GM21723 (cell line): ENCODE data around the gene KBTBD4.
A peak's percentile ranks its signal among the peaks of the same experiment; 100 is the strongest.
"Not testable (repeated sequence)": the region's sequence is repeated elsewhere in the genome, so short reads cannot be mapped to it uniquely, and the experiment has no call there.

ENCODE experiments used
- ATAC-seq: cut with Tn5 transposase; IDR thresholded peaks from one replicate; pipeline ENCODE4 v1.9.1; 2021; ENCODE audit warnings: mild to moderate bottlenecking, moderate library complexity; ENCODE audit not compliant: unreplicated experiment

KBTBD4 gene

DNA sequence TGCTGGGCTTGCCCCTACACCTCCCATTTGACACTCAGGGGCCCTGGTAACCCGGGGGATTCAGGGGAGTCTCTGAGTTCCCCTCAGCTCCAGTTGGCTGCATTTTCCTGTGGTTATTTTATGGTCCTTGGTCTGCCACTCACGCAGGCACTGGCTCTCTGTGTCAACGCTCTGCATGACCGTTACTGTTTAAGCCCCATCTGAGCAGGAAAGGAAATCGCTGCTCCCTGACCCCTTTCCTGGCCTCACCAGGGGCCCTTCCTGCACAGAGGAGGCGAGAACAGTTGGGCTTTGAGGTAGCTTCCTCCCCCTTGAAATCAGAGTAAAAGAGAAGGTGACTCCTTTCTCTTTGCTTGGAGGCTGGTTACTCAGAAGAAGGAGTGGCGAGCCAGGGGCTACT lies 13.0 kb upstream of the KBTBD4 start:
- no peak for ATAC-seq

DNA sequence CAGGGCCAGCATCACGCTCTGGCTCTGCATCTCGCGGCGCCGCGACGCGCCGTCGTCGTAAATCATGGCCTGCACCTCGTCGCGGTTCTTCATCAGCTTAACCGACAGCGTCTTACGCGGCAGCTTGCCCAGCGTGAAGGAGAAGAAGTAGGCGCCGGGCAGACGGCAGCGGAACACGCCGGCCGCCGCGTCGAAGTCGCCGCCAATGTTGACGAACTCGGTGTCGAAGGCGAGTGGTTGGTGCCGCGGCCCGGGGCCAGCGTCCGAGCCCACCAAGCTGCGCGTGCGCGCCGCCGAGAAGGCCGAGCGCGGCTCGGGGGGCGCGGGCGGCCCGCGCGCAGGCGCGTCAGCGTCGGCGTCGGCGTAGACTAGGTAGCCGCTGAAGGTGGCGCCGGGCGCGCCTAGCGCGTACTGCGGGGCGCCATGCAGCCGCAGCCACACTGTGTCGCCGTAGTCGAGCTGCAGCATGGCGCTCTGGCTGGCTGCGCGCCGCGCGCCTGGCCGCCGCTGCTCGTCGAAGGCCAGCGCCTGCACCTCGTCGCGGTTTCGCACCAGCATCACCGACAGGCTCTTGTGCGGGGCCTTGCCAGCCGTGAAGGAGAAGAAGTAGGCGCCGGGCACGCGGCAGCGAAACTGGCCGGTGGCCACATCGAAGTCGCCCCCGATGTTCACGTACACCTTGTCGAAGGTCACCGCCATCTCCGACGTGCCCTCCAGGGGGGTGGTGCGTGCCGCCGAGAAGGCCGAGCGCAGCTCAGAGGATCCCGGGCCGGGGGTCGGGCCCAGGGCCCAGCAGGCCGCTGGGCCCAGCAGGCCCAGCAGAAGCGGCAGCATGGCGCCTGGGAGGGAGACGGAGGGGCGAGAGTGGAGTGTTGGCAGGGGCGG lies 11.4 kb upstream of the KBTBD4 start:
- no peak for ATAC-seq

DNA sequence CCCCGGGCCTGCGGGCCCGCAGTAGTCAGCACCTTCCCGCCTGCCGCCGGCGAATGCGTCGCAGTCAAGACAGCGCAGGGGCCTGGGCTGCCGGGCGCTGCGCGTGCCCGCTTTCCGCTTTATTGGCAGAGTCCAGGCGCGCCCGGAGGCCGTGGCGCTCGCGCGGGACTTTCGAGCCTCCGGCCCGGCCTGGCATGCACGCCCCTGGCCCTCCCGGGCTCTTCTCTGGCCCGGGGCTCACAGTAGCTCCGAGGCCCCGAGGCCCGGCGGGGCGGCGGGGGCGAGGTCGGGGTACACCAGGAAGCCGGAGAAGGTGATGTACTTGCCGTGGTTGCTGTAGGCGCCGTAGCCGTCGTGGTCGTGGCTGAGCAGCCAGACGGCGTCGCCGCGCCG lies 10.8 kb upstream of the KBTBD4 start:
- no peak for ATAC-seq

DNA sequence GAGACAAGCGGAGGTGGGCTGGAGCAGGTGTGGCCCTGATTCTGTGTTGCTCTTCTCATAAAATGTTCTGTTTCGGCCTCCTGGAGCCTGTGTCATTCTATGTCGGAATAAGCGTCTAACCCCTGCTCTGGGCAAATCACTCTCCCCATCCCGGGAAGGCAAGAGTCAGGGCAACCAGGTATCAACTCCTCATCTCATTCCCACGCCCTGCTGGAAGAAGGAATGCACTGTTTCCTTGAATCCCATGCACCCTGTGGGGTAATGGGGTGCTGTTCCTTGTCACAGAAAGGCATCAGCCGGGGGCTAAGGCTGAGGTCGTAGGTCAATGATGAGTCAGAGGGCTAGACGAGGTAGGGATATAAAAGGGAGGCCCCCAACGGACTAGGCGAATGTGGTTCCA lies 10.3 kb upstream of the KBTBD4 start:
- no peak for ATAC-seq

DNA sequence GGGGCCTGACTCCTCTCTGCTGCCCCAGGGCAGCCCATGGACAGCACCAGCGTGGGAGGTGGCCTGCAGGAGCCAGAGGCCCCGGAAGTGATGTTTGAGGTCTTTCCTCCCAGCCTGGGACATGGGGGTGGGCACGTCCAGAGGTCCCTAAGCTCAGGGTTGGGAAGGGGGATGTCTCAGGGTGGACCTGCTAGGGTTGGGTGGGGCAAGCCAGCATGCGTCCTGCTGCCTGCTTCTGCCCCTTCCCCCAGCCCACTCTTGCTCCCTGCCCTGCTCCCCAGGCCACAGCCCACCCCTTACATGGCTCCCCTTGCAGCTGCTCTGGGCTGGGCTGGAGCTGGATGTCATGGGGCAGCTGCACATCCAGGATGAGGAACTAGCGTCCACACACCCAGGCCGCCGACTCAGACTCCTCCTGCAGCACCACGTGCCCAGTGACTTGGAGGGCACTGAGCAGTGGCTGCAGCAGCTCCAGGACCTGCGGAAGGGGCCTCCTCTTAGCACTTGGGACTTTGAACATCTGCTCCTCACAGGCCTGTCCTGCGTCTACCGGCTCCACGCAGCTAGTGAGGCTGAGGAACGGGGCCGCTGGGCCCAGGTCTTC lies 9.1 kb upstream of the KBTBD4 start:
- no peak for ATAC-seq

DNA sequence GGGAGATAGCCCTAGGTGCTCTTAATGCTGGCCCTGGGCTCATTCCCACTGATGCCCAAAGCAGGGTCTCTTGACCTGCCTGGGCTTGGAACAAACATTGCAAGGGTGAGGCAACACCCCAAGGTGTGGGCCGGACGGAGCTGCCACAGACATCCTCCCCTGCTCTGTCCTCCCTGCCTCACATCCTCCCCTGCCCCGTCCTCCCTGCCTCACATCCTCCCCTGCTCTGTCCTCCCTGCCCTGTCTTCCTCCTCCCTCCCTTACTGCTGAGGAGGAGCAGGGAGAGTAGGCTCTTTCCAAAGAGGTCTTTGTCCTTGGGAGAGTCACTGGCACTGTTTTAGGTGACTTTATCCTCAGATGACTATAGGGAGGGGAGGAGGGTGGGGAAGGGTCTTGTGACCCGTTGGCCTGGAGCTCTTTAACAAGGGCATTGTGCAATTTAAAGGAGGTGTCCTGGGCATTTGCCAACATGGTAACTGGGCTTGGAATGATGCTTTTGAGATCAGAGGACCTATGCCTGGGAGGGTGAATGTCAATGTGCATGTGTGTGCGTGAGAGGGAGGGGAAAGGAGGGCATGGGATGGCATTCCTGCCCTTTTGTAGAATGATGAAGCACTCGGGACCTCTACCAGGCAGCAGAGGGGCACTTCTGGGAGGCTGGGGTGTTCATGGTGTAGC lies 8.4 kb upstream of the KBTBD4 start:
- ATAC-seq = no peak

DNA sequence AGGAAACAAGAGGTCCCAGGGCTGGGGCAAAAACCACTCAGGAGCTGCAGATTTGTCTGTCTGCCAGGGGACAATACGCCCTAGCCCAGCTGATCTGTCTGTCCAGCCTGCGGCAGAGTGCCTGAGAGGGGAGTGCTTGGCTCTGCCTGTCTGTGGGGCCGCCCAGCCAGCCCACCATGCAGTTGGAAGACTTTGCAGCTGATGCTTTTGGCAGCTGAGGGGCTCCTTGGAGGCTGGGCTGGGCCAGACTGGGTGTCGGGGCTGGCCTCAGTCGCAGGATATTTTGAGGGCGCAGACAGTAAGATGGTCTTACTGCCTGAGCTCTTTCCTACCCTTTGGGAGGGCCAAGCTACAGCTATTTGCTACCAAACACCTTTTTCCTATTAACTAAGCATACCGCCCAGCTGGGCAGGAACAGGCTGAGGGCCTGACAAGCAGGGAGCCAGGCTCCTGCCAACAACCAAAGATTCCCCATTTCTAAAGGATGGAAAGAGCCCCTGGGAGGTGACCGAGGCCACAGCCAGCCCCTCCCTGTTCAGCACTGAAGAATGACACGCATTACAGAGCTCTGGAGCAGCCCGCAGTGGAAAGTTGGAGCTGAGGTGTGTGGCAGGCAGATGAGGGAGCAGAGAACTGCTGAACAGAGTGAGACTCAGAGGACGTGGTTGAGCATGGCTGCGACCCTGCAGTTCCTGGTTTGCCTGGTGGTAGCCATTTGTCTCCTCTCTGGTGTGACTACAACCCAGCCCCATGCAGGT lies 7.5 kb upstream of the KBTBD4 start, which contains the start of gene FAM180B:
FAM180B (plus strand) TSS at position 581 of the 758 bp plus-strand sequence; CDS start at position 672, 91 bp downstream.
- no peak for ATAC-seq

DNA sequence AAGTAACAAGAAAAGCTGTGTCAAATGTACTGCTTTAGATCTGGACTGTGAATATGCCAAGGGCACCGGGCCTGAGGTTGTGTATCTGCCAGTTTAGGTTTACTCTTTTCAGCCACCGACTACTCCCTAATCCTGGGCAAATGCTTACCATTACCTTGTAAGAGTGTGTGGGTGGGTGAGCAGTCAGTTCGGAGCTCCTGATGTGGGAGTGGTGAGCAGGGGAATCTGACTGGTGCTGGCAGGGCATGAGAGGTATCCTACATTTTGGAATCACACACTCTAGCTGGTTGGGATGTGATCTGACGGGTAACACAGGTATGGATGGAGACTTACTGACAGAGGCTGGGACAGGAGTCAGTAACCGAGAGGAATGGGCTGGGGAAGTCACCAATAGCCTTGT lies 5.1 kb upstream of the KBTBD4 start:
- no peak for ATAC-seq

DNA sequence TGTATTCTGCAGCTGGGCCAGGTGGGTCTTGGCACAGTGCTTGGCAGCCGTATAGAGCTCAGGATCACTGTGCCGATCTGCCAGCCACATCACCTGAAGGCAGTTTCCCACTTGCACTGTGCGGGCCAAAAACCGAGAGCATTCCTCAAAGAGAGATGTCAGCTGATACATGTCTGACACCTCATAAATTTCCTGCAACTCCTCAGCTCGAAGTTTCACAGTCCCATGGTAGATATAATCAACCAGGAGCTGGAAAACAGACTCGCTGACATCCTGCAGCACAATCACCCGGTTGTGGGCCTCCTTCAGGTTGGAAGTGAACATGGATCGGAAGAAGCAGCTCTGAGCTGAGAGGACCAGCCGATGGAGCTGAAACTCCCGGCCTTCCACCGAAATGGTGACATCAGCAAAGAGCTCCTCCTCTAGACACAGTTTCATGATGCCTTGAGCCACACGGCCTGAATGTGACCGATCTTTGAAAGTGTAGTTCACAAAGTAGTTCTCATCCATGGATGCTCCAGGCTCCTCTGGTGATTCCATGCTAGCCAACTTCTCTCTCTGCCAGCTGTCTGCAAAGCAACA lies 1.2 kb downstream of the KBTBD4 start:
- ATAC-seq = no peak

DNA sequence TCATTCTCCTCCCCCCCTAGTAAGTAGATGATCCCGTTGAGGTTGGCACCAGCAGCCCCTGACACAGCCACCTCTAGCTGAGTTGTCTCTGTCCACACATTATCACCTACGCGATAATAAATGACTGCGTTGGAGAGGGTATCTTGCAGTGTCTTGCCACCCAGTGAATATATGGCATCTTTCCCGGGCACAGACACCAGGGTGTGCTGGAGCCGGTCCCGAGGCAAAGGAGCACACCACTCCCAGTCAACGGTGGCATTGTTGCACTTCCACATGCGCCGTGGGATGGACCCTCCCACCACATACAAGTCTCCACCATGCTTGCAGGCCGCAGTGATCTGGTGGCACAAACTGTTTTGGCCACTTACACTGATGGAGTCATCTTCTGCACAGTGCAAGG lies 5.4 kb downstream of the KBTBD4 start:
- no peak for ATAC-seq

DNA sequence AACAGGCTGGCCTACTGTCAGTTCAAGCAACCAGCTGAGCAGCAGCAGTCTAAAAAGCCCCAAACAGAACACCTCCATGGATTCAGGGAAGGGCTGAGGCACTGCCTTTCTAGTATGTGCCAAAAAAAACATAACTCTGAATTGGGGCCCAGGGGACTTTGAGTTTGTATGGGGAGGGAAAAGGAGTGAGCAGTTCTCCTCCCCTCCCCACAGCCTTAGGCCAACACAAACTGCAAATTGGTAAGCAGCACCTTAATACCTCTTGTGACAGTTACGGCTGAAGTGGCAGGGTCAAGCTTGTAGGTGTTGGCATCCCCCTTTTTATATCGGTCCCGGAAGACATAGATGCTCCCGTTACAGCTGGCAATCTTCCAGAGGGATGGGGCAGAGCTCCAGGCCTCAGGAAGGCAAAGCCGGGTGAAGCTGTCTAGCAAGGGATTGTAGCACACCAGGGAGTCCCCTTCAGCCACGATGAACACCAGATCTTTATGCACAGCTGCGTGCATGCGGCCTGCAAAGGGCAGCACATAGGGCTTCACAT lies 6.0 kb downstream of the KBTBD4 start:
- no peak for ATAC-seq

DNA sequence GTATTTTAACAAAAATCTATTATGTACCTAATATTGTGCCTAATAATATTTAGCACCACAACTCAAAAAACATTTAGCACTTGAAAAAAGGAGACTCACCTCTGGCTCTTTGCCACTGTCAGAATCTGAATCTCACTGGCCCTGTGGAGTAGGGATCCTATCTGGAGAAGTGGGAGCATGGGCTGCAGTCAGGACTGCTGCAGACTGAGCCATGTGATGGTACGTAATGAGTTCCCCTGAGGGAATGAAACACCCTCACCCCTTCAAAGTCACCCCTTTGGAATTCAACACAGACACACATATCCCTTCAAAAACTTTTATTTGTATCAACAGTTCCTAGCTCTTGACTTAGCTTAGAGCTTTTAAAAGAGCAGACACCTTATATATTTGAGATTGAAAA lies 6.9 kb downstream of the KBTBD4 start:
- ATAC-seq = no peak

DNA sequence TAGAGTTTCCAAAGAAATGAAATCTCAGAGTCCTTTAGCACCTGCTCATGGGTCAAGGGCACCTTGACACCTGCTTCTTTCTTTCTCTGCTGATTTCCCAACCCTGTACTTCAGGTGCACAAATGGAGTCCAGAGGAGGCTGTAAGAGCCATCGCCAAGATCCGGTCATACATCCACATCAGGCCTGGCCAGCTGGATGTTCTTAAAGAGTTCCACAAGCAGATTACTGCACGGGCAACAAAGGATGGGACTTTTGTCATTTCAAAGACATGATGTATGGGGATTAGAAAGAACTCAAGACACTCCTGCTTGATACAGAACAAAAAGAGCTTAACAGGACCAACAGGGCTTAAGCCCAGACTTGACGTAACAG lies 7.4 kb downstream of the KBTBD4 start:
- ATAC-seq = no peak

DNA sequence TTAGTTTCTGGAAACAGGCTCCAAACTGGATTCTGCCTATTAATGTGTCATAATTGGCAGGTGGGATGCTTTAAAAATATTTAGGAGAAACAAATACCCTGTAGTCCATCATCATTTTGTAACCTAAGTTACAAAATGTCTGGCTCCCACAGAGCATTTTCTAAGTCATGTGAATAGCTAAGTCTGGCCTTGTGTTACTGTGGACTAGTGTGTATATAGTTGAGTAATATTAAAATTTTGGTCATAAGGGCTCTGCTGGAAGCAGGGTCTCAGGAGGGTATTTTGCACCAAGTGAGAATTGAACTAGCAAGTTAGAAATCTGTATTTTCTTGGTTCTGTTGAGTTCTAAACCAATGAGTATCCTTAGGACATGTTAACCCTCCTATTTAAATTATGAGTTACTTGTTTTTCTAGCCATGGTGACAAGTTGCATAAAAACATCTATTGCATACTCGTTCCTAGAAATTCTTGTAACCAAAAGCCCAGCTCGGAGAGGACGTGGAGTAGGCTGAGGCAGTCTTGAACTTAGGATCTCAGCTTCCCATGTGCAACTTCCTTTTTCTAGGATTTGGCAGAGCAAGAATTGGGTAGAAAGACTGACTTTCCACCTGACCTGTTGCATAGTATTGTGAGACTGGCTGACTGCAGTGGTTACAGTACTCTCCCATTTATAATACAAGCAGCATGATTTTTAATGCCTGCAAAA lies 8.0 kb downstream of the KBTBD4 start:
- ATAC-seq = no peak

DNA sequence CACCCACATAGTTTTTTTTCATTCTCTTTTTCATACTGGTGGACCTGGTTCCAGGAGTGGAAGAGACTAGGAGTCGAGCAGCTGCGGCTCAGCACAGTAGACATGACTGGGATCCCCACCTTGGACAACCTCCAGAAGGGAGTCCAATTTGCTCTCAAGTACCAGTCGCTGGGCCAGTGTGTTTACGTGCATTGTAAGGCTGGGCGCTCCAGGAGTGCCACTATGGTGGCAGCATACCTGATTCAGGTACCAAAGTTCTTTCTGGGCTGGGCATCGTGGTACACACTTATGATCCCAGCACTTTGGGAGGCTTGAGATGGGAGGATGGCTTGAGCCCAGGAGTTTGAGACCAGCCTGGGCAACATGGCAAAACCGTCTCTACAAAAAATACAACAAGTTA lies 9.1 kb downstream of the KBTBD4 start:
- no peak for ATAC-seq

DNA sequence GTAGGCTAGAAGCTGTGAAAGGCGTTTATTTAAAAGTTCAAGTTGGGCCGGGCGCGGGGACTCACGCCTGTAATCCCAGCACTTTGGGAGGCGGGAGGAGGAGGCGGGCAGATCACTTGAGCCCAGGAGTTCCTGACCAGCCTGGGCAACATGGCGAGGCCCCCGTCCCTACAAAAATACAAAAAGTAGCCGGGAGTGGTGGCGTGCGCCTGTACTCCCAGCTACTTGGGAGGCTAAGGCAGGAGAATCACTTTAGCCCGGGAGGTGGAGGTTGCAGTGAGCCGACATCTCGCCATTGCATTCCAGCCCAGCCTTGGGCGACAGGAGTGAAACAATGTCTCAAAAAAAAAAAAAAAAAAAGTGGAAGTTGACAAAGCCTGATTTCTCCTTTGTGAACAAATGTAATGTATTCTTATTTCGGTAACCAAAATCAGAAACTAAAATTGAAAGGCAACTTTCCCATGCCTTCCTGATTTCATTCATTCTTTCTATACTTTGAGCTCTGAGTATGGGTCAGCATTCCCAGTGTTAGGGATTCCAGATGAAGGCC lies 12.5 kb downstream of the KBTBD4 start:
- ATAC-seq = peak; percentile 17

DNA sequence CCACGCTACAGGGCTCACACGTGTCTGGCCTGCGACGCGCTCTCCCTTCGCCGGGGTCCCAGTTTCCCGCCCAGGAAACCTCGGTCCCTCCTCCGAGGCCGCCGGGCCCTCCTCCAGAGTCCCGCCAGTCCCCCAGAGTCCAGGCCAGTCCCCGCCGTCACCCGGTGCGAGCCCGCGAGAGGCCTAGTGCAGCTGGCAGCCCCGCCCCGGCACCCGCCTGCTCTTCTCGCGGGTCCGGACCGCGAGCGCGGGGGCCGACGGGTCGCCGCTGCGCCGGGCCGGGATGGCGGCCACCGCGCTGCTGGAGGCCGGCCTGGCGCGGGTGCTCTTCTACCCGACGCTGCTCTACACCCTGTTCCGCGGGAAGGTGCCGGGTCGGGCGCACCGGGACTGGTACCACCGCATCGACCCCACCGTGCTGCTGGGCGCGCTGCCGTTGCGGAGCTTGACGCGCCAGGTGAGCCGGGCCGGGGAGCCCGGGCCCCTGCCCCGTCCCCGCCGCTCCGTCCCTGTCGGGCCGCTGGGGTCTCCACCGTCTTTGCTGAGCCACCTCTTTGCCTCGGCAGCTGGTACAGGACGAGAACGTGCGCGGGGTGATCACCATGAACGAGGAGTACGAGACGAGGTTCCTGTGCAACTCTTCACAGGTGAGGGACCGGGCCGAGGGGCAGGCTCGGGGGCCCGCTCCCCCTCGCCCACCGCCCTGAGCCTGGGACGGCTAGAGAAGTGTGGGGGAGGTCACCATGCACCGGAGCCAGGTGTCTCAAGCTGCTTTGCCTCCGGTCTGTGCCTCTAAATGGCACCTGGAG lies 13.2 kb downstream of the KBTBD4 start, which contains the start of gene PTPMT1:
PTPMT1 (plus strand) TSS at position 260 of the 809 bp plus-strand sequence; CDS start at position 284, 24 bp downstream.
- ATAC-seq = peak; percentile 82

DNA sequence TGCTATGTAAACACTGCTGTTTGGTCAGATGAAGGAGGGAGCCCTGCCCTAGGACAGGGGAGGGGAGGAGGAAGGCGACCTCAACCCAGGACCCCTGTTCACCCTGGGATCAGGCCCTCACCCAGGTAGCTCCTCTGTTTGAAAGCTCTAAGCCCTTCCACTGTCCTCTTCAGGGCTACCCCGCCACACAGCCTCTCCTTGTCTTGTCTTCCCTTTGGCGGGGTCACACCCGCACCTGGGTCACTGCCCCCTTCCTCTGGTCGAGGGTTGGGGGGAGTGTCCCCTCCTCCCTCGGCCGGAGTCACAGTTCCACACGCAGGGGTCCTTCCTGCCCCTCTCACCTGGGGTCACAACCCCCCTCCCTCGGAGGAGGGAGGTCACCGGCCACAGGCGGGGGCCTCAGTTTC lies 13.8 kb downstream of the KBTBD4 start:
- no peak for ATAC-seq

DNA sequence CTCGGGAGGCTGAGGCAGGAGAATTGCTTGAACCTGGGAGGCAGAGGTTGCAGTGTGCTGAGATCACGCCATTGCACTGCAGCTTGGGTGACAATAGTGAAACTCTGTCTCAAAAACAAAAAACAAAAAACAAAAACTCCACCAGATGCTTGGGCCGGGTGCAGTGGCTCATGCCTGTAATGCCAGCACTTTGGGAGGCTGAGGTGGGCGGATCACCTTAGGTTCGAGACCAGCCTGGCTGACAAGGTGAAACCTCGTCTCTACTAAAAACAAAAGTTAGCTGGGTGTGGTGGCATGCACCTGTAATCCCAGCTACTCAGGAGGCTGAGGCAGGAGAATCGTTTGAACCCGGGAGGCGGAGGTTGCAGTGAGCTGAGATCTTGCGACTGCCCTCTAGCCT lies 14.4 kb downstream of the KBTBD4 start:
- not testable (repeated sequence) for ATAC-seq
